HG02852 (cell line): Measurements from ENCODE around the gene MAFB.

Experiments
- ATAC-seq: cut with Tn5 transposase; IDR thresholded peaks from one replicate; pipeline ENCODE4 v1.9.1; 2021; ENCODE audit warnings: mild to moderate bottlenecking, moderate library complexity; ENCODE audit not compliant: unreplicated experiment

The MAFB gene

GRCh38 chr20:40635971-40636370, 53.1 kb downstream of the MAFB start:
- no peak for ATAC-seq
